ENCODE data around the gene SERGEF. TPM values are rescaled to one million over a fixed set of nuclear protein-coding genes. Genes with fewer than 3 reads are reported as not detected.

SERGEF gene
- total RNA-seq, 1 experiment from 2014 or later, result 19.0 TPM

GRCh38 chr11:17739945-17740338 lies 272.9 kb downstream of the SERGEF start:
- H3K27me3 ChIP-seq, result no peaks in the 10 kb centered on the region
- H3K9me3 ChIP-seq, result no peaks in the 10 kb centered on the region
- H3K4me3 ChIP-seq, result no peak overlapping the region
- no peaks in the 10 kb centered on the region for H3K36me3 ChIP-seq
- no peak for DNase-seq

- no peaks in the 10 kb centered on the region for H3K9me3 ChIP-seq
- H3K27me3 ChIP-seq, result no peaks in the 10 kb centered on the region
- no peaks in the 10 kb centered on the region for H3K36me3 ChIP-seq
- DNase-seq, result no peak
- no peak overlapping the region for H3K4me3 ChIP-seq
Observed at GRCh38 chr11:17738151-17738973, 274.5 kb downstream of the SERGEF start.

Other genes starting within 250 kb of the SERGEF start
- 0.15 TPM in 1 of 2 replicates, not detected in the other for gene TPH1, start 33.2 kb upstream of the SERGEF start, total RNA-seq (2014; rRNA removed; shearing (Covaris generic); ENCODE audit: low replicate concordance)
- gene SAAL1, start 93.0 kb upstream of the SERGEF start, total RNA-seq (2014; rRNA removed; shearing (Covaris generic); ENCODE audit: low replicate concordance), result 24.8 and 26.6 TPM in 2 replicates
- not detected in 2 replicates for gene MRGPRX3, start 119.5 kb upstream of the SERGEF start, total RNA-seq (2014; rRNA removed; shearing (Covaris generic); ENCODE audit: low replicate concordance)
- not detected in 2 replicates for gene MRGPRX4, start 159.8 kb upstream of the SERGEF start, total RNA-seq (2014; rRNA removed; shearing (Covaris generic); ENCODE audit: low replicate concordance)
- gene SAA4, start 223.8 kb upstream of the SERGEF start, total RNA-seq (2014; rRNA removed; shearing (Covaris generic); ENCODE audit: low replicate concordance), result not detected in 2 replicates
- 0.43 and 0.84 TPM in 2 replicates for gene SAA2, start 235.6 kb upstream of the SERGEF start, total RNA-seq (2014; rRNA removed; shearing (Covaris generic); ENCODE audit: low replicate concordance)